Measurements from ENCODE around the gene ZNFX1. TPM values are rescaled to one million over a fixed set of nuclear protein-coding genes. Genes with fewer than 3 reads are reported as not detected.

ZNFX1 gene
- total and polyA plus RNA-seq, 5 donors from 2014 or later: 35.4 to 64.6 (median 54.1) TPM

DNA sequence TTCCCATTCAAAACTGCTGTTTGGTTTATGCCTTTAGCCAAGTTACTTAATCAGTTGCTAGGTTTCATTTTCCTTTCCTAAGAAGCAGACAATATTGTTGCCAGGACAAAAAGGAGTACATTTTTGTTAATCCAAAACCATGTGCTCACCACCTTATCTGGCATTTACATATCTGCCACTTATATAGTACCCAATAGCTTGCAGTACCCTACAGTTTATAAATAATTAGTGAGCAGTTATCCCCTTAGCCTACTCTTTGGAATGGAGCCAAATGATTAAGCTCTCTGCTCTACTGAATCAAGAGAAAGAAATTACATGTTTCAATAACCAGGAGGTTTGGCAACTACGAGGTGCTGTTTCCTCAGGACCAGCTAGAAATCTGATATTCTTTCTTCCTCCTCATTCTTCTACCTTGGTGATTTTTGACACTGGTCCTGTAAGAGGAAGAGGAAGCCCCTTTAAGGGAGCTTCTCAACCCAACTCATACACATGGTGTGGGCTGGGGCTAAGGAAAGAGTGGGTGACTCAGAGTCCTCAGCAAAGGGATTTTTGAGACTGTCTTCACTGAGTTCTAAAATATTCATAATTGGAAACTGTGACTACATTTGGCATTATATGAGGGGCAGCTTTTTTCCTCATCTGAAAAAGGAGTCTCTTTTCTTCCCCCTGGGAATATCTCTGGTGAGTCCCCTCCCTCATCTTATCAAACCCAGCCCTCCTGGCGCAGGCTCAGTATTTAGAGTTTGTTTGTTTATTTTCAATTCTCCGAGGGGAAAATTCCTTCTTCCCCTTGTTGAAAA is 1.5 kb downstream of the ZNFX1 start:
- H3K9me3 ChIP-seq (ENCODE audit: control insufficient read depth in 2 of 2, low read length in 2 of 2): peaks cover 17 to 18% of the 10 kb centered on the region in 2 experiments
- Mint-ChIP-seq H3K27me3 (peaks cover 14% of the 10 kb centered on the region), H3K27ac (peak overlapping the region; percentile 92 to 97 (median 96)), H3K36me3 (peaks cover 40% of the 10 kb centered on the region), H3K4me1 (peaks cover 29 to 77% (median 48%) of the 10 kb centered on the region in 4 donors), H3K9me3 (peaks cover 0 to 18% (median 4%) of the 10 kb centered on the region in 7 donors), H3K4me3 (peak overlapping the region; percentile 89 to 98 (median 98))
- ATAC-seq (ENCODE audit: low read depth in 2 of 2): no peak
- peaks cover 48% of the 10 kb centered on the region for H3K36me3 ChIP-seq (ENCODE audit: control insufficient read depth, insufficient read depth, low read length)
- peaks cover 61% of the 10 kb centered on the region for H3K4me1 ChIP-seq (ENCODE audit: control insufficient read depth, insufficient read depth, low read length, poor library complexity, severe bottlenecking)
- no peaks in the 10 kb centered on the region for H3K27me3 ChIP-seq (ENCODE audit: control insufficient read depth, insufficient read depth, low read length)
- DNase-seq: peak in 2 of 3 donors; percentile 31 to 41
- peak overlapping the region; percentile 95 for H3K27ac ChIP-seq (ENCODE audit: insufficient read depth, low read length, poor library complexity, severe bottlenecking)
- H3K4me3 ChIP-seq (ENCODE audit: low read depth, low read length): peak overlapping the region; percentile 92

DNA sequence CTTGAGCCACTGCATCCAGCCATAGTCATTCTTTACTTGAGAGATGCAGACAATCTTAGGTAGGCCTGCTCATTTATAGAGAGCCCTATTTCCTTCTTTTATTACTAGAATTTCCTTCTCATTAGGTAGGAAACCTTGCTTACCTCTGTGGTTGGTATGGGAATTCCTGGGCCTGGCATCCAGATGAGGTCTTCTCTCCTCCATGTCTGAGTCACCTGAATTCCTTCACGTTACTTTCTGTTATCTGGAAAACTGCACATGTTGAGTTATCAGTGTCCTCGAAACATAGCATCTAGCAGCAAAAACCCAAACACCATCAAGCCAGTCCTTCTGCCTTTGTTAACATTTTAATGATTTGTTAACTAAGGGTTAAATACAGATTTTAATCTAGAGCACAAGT is 2.2 kb downstream of the ZNFX1 start:
- Histone ChIP-seq H3K4me1 (ENCODE audit: control insufficient read depth, insufficient read depth, low read length, poor library complexity, severe bottlenecking) (peaks cover 59% of the 10 kb centered on the region), H3K4me3 (ENCODE audit: low read depth, low read length) (peak overlapping the region; percentile 92), H3K27me3 (ENCODE audit: control insufficient read depth, insufficient read depth, low read length) (no peaks in the 10 kb centered on the region), H3K27ac (ENCODE audit: insufficient read depth, low read length, poor library complexity, severe bottlenecking) (peak overlapping the region; percentile 95), H3K9me3 (ENCODE audit: control insufficient read depth in 2 of 2, low read length in 2 of 2) (peaks cover 10 to 11% of the 10 kb centered on the region in 2 experiments), H3K36me3 (ENCODE audit: control insufficient read depth, insufficient read depth, low read length) (peaks cover 48% of the 10 kb centered on the region)
- Mint-ChIP-seq H3K36me3 (peaks cover 40% of the 10 kb centered on the region), H3K4me3 (peak overlapping the region; percentile 89 to 98 (median 98)), H3K4me1 (peaks cover 28 to 77% (median 49%) of the 10 kb centered on the region in 4 donors), H3K27ac (peak overlapping the region; percentile 85 to 96 (median 92)), H3K27me3 (peaks cover 14% of the 10 kb centered on the region), H3K9me3 (peaks cover 0 to 12% (median 2%) of the 10 kb centered on the region in 7 donors)
- ATAC-seq (ENCODE audit: low read depth in 2 of 2): no peak
- DNase-seq: no peak

DNA sequence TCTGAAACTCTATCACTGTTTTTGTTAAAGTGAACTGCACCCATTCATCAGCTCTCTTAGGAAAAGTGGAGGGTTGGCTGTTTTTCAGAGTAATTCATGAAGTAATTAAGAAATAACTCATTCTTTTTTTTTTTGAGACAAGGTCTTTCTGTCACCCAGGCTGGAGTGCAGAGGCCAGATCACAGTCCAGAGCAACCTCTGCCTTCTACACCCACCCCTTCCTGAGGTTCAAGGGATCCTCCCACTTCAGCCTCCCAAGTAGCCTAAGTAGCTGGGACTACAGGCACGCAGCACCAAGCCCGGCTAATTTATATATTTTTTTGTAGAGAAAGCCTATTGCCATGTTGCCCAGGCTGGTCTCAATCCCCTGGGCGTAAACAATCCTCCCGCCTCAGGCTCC is 2.6 kb downstream of the ZNFX1 start:
- no peak for ATAC-seq (ENCODE audit: low read depth in 2 of 2)
- peak overlapping the region; percentile 92 for H3K4me3 ChIP-seq (ENCODE audit: low read depth, low read length)
- H3K27ac ChIP-seq (ENCODE audit: insufficient read depth, low read length, poor library complexity, severe bottlenecking): peak overlapping the region; percentile 95
- peaks cover 48% of the 10 kb centered on the region for H3K36me3 ChIP-seq (ENCODE audit: control insufficient read depth, insufficient read depth, low read length)
- Mint-ChIP-seq H3K4me1 (peaks cover 26 to 77% (median 51%) of the 10 kb centered on the region in 4 donors), H3K4me3 (peak overlapping the region; percentile 89 to 98 (median 98)), H3K27ac (peak overlapping the region in 2 of 3 donors; percentile 92 to 96), H3K36me3 (peaks cover 40% of the 10 kb centered on the region), H3K27me3 (peaks cover 14% of the 10 kb centered on the region), H3K9me3 (peaks cover 0 to 9% (median under 1%) of the 10 kb centered on the region in 7 donors)
- peaks cover 6 to 7% of the 10 kb centered on the region in 2 experiments for H3K9me3 ChIP-seq (ENCODE audit: control insufficient read depth in 2 of 2, low read length in 2 of 2)
- peaks cover 56% of the 10 kb centered on the region for H3K4me1 ChIP-seq (ENCODE audit: control insufficient read depth, insufficient read depth, low read length, poor library complexity, severe bottlenecking)
- no peak for DNase-seq
- no peaks in the 10 kb centered on the region for H3K27me3 ChIP-seq (ENCODE audit: control insufficient read depth, insufficient read depth, low read length)

DNA sequence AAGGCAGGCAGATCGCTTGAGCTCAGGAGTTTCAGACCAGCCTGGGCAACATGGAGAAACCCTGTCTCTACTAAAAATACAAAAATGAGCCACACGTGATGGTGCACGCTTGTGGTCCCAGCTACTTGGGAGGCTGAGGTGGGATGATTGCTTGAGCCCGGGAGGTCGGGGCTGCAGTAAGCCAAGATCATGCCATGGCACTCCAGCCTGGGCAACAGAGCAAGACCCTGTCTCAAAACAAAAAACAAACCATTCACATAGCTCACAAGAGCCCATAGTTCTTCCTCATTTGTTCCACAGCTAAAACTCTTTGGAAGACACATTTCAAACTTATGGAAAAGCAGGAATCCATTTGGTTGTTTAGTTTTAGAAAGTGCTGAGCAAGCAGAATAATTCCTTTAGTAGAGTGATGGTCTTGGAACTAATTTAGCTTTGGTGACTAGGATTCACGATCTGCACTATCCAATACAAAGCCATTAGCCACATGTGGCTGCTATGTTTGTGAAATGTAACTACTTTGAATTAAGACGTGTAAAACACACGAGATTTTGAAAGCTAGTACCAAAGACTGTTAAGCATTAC is 4.1 kb downstream of the ZNFX1 start:
- no peak for DNase-seq
- peaks cover 0 to 5% (median 3%) of the 10 kb centered on the region in 7 donors for H3K9me3 Mint-ChIP-seq
- H3K36me3 Mint-ChIP-seq: peaks cover 46% of the 10 kb centered on the region
- Histone ChIP-seq H3K27me3 (ENCODE audit: control insufficient read depth, insufficient read depth, low read length) (no peaks in the 10 kb centered on the region), H3K4me1 (ENCODE audit: control insufficient read depth, insufficient read depth, low read length, poor library complexity, severe bottlenecking) (peaks cover 47% of the 10 kb centered on the region), H3K9me3 (ENCODE audit: control insufficient read depth in 2 of 2, low read length in 2 of 2) (no peaks in the 10 kb centered on the region), H3K27ac (ENCODE audit: insufficient read depth, low read length, poor library complexity, severe bottlenecking) (no peak overlapping the region), H3K36me3 (ENCODE audit: control insufficient read depth, insufficient read depth, low read length) (peaks cover 51% of the 10 kb centered on the region), H3K4me3 (ENCODE audit: low read depth, low read length) (no peak overlapping the region)
- peaks cover 10% of the 10 kb centered on the region for H3K27me3 Mint-ChIP-seq
- peaks cover 23 to 78% (median 53%) of the 10 kb centered on the region in 4 donors for H3K4me1 Mint-ChIP-seq
- peak overlapping the region in 1 of 4 donors; percentile 18 for H3K4me3 Mint-ChIP-seq
- H3K27ac Mint-ChIP-seq: no peak overlapping the region
- no peak for ATAC-seq (ENCODE audit: low read depth in 2 of 2)

DNA sequence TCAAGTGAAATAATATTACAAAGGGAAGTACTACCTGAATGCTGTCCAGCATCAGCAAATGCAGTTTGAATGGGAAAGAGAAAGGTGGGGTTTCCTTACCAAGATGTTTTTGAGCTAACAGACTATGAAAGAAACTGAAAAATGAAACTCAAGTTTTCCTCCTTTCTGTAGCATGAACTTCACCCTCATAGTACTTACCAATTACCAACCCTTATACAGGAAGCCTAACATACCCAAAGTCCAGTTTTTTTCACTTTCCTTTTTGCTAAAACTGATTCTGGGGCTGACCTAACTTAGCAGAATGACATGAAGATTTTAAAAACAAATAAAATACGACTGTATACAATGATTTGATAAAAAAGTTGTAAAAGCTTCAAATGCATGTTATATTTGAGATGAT is 5.2 kb downstream of the ZNFX1 start:
- Histone ChIP-seq H3K27ac (ENCODE audit: insufficient read depth, low read length, poor library complexity, severe bottlenecking) (peak overlapping the region; percentile 30), H3K36me3 (ENCODE audit: control insufficient read depth, insufficient read depth, low read length) (peaks cover 57% of the 10 kb centered on the region), H3K9me3 (ENCODE audit: control insufficient read depth in 2 of 2, low read length in 2 of 2) (no peaks in the 10 kb centered on the region), H3K4me1 (ENCODE audit: control insufficient read depth, insufficient read depth, low read length, poor library complexity, severe bottlenecking) (peaks cover 55% of the 10 kb centered on the region), H3K27me3 (ENCODE audit: control insufficient read depth, insufficient read depth, low read length) (no peaks in the 10 kb centered on the region), H3K4me3 (ENCODE audit: low read depth, low read length) (peak overlapping the region; percentile 16)
- Mint-ChIP-seq H3K4me1 (peaks cover 30 to 83% (median 57%) of the 10 kb centered on the region in 4 donors), H3K27ac (peak overlapping the region in 2 of 3 donors; percentile 23 to 71), H3K9me3 (peaks cover 0 to 8% (median 0%) of the 10 kb centered on the region in 7 donors), H3K36me3 (peaks cover 49% of the 10 kb centered on the region), H3K4me3 (peak overlapping the region; percentile 37 to 87 (median 73)), H3K27me3 (peaks cover 4% of the 10 kb centered on the region)
- DNase-seq: peak in 1 of 3 donors; percentile 43
- no peak for ATAC-seq (ENCODE audit: low read depth in 2 of 2)

DNA sequence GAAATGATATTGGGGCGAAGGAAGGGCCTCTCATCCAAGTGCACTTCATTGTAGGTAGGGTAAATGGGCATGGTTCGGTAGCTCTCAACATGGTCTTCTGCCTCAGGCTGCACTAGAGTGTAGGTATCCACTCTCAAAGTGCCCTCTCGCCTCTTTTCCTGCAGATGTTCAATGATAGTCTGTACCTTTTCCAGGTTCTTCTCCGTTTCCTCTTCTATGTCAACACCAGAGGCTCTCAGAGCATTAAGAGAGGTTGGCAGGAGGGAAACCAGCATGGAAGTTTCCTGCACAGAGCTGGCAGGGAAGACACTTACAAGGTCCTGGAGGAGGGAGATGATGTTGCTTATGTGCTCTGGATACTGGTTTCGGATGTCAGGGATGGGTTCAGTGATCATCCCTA is 7.1 kb downstream of the ZNFX1 start:
- no peaks in the 10 kb centered on the region for H3K27me3 Mint-ChIP-seq
- peak overlapping the region in 2 of 3 donors; percentile 58 to 59 for H3K27ac Mint-ChIP-seq
- no peak overlapping the region for H3K4me3 ChIP-seq (ENCODE audit: low read depth, low read length)
- H3K9me3 ChIP-seq (ENCODE audit: control insufficient read depth in 2 of 2, low read length in 2 of 2): no peaks in the 10 kb centered on the region
- H3K4me1 Mint-ChIP-seq: peaks cover 32 to 87% (median 61%) of the 10 kb centered on the region in 4 donors
- peak overlapping the region; percentile 37 to 85 (median 56) for H3K4me3 Mint-ChIP-seq
- DNase-seq (no peak), ATAC-seq (ENCODE audit: low read depth in 2 of 2) (no peak)
- H3K9me3 Mint-ChIP-seq: peaks cover 0 to 8% (median 0%) of the 10 kb centered on the region in 7 donors
- peaks cover 66% of the 10 kb centered on the region for H3K36me3 ChIP-seq (ENCODE audit: control insufficient read depth, insufficient read depth, low read length)
- H3K36me3 Mint-ChIP-seq: peaks cover 57% of the 10 kb centered on the region
- no peaks in the 10 kb centered on the region for H3K27me3 ChIP-seq (ENCODE audit: control insufficient read depth, insufficient read depth, low read length)
- H3K4me1 ChIP-seq (ENCODE audit: control insufficient read depth, insufficient read depth, low read length, poor library complexity, severe bottlenecking): peaks cover 55% of the 10 kb centered on the region
- H3K27ac ChIP-seq (ENCODE audit: insufficient read depth, low read length, poor library complexity, severe bottlenecking): no peak overlapping the region

DNA sequence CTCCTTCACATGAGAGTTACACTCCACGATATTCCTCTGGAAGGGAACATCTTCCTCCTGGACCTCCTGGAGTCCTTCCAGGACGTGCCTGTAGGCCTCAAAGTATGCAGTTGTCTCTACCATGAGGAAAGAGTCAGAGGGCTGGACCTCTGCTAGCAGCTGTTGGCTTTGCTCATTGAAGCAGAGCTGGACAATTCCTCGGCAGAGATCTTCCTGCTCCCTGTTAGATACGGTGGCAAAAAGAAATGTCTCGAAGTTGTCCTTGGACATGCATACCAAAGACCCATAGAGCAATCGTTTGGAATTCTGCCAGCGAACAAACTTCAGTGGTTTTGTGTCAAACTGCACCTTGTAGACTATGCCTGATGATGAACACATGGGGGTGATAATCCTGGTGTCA is 7.7 kb downstream of the ZNFX1 start:
- Mint-ChIP-seq H3K27ac (peak overlapping the region in 2 of 3 donors; percentile 58 to 59), H3K27me3 (no peaks in the 10 kb centered on the region), H3K36me3 (peaks cover 59% of the 10 kb centered on the region), H3K4me1 (peaks cover 32 to 85% (median 61%) of the 10 kb centered on the region in 4 donors), H3K4me3 (peak overlapping the region; percentile 15 to 85 (median 63)), H3K9me3 (peaks cover 0 to 8% (median 0%) of the 10 kb centered on the region in 7 donors)
- H3K36me3 ChIP-seq (ENCODE audit: control insufficient read depth, insufficient read depth, low read length): peaks cover 66% of the 10 kb centered on the region
- no peaks in the 10 kb centered on the region for H3K27me3 ChIP-seq (ENCODE audit: control insufficient read depth, insufficient read depth, low read length)
- peak overlapping the region; percentile 49 for H3K4me3 ChIP-seq (ENCODE audit: low read depth, low read length)
- H3K9me3 ChIP-seq (ENCODE audit: control insufficient read depth in 2 of 2, low read length in 2 of 2): no peaks in the 10 kb centered on the region
- ATAC-seq (ENCODE audit: low read depth in 2 of 2) (no peak), DNase-seq (no peak)
- H3K4me1 ChIP-seq (ENCODE audit: control insufficient read depth, insufficient read depth, low read length, poor library complexity, severe bottlenecking): peaks cover 52% of the 10 kb centered on the region
- H3K27ac ChIP-seq (ENCODE audit: insufficient read depth, low read length, poor library complexity, severe bottlenecking): no peak overlapping the region
